SKM-1 (cell line): Measurements from ENCODE around the gene SHKBP1.
"Not testable (repeated sequence)": the region's sequence is repeated elsewhere in the genome, so short reads cannot be mapped to it uniquely, and the experiment has no call there.

Experiments used
- DNase-seq: peaks from one replicate; lab custom pipeline; 2025; ENCODE audit not compliant: unreplicated experiment; lab: John Stamatoyannopoulos, UW

Gene SHKBP1

GRCh38 chr19:40582467-40582866, 5.8 kb downstream of the SHKBP1 start:
- no peak for DNase-seq

DNA sequence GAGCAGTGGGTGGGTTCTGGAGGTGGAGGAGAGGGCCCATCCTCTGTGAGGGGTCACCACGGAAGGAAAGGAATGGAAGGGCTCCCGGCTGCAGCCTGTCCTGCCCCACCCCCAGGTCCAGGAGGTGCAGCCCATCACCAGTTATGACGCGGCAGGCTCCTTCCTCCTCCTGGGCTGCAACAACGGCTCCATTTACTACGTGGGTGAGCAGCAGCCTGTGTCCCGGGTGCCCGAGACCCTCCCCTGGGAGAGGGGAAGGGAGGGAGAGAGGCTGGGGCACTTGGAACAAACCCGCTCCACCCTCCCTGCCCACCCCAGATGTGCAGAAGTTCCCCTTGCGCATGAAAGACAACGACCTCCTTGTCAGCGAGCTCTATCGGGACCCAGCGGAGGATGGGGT, 6.6 kb downstream of the SHKBP1 start:
- no peak for DNase-seq

- no peak for DNase-seq
These were observed 7.3 kb downstream of the SHKBP1 start for GRCh38 chr19:40584007-40584406.

GRCh38 chr19:40585241-40585981, 8.7 kb downstream of the SHKBP1 start:
- peak; percentile 45 for DNase-seq

DNA sequence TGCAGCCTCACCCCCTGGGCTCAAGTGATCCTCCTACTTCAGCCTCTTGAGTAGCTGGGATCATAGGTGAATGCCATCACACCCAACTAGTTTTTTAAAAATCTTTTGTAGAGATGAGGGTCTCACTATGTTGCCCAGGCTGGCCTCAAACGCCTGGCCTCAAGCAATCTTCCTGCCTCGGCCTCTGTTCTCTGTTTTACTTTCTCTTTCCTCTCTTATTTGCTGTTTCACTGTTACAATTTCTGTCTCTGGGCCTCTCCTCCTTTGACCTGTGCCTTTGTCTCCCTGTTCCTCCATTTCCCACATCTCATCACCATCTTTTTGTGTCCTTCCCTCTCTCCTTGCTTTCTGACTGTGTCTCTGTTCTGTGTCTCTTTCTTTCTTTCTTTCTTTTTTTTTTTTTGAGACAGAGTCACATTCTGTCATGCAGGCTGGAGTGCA, 9.3 kb downstream of the SHKBP1 start:
- no peak for DNase-seq

DNA sequence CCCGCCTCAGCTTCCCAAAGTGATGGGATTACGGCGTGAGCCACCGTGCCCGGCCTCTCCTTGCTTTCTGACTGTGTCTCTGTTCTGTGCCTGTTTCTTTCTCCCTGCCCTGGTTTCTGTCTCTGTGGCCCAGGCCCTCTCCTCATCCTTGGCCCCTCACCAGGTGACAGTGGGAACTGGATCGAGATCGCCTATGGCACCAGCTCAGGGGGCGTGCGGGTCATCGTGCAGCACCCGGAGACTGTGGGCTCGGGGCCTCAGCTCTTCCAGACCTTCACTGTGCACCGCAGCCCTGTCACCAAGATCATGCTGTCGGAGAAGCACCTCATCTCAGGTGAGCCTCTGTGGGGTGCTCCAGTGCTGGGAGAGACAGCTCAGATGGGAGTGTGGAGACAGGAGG, 9.9 kb downstream of the SHKBP1 start:
- DNase-seq: no peak

GRCh38 chr19:40588110-40588854, 11.6 kb downstream of the SHKBP1 start:
- DNase-seq: no peak

GRCh38 chr19:40588926-40589569, 12.4 kb downstream of the SHKBP1 start:
- no peak for DNase-seq

- no peak for DNase-seq
These were observed 13.1 kb downstream of the SHKBP1 start for GRCh38 chr19:40589591-40590429.

DNA sequence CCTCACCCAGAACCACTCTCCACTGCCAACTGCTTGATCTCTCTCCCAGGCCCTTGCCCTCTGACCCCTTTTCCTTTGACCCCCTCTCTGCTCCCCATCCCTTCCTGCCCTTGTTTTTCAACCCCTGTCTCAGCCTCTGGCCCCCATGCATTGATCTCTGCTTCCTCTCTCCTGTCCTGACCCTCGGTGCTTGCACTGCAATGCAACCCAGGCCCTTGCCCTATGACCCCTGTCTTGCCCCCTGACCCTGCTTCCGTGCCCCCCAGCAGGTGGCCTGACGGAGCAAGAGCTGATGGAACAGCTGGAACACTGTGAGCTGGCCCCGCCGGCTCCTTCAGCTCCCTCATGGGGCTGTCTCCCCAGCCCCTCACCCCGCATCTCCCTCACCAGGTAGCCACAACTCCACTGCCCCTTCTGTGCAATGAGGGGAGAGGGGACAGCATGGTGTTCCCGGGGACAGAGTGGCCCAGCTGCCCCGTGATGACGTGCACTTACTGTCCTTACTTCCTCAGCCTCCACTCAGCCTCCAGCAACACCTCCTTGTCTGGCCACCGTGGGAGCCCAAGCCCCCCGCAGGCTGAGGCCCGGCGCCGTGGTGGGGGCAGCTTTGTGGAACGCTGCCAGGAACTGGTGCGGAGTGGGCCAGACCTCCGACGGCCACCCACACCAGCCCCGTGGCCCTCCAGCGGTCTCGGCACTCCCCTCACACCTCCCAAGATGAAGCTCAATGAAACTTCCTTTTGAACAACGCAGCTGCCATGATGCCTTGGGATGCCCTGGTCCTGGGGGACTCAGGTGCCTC, 14.0 kb downstream of the SHKBP1 start:
- DNase-seq: no peak

DNA sequence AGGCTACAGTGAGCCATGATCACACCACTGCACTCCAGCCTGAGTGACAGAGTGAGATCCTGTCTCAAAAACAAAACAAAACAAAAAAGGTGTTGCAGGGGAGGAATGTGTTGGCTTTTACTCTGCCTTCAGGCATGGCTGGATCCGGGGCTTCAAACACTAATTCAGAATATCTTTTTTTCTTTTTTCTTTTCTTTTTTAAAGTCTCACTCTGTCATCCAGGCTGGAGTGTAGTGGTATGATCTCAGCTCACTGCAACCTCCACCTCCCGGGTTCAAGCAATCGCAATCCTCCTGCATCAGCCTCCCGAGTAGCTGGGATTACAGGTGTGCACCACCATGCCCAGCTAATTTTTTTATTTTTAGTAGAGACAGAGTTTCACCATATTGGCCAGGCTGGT, 15.1 kb downstream of the SHKBP1 start:
- not testable (repeated sequence) for DNase-seq

- peak; percentile 39 for DNase-seq
These were observed 15.5 kb downstream of the SHKBP1 start for GRCh38 chr19:40592170-40592569.

- DNase-seq: no peak
These were observed 17.6 kb downstream of the SHKBP1 start for GRCh38 chr19:40594255-40594654.

GRCh38 chr19:40594657-40595091, 18.0 kb downstream of the SHKBP1 start:
- no peak for DNase-seq

- no peak for DNase-seq
These were observed 20.1 kb downstream of the SHKBP1 start for GRCh38 chr19:40596608-40597328.

- DNase-seq: no peak
These were observed 20.7 kb downstream of the SHKBP1 start for GRCh38 chr19:40597329-40597838.

DNA sequence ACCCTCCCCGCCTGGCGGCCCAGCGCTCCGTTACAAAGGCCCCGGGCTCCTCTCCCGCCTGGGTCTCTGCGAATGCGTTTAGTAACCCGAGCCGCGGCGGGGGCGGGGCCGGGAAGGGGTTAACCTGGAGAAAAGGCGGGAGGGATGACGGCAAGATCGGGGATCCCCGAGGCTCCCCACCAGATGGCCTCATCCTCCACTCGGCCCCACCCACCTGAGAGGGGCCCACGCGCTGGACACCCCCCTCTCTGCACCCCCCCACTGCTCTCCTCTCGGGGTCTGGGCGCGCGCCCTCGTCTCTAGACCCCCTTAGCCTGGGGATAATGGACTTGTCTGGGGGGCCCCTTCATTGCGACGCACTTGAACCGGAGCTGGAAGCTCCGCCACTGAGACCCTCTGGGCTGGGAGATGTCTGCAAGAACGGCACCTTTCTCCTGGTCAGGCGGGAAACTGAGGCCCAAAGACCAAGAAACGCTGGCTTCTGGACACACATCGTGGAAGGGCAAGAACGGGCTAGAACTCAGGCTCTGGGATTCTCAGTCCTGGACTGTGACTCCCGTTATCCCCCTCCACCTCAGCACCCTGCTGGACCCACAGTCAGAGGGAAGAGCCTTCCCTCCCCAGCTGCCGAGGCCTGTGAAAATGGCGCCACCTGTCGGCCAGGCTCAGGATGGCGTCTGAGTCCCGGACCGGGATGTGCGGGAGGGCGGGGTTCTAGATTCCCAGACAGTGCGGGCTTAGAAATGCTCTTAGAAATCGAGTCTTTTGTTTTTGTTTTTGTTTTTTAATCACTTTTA, 21.6 kb downstream of the SHKBP1 start:
- DNase-seq: peak; percentile 37

DNA sequence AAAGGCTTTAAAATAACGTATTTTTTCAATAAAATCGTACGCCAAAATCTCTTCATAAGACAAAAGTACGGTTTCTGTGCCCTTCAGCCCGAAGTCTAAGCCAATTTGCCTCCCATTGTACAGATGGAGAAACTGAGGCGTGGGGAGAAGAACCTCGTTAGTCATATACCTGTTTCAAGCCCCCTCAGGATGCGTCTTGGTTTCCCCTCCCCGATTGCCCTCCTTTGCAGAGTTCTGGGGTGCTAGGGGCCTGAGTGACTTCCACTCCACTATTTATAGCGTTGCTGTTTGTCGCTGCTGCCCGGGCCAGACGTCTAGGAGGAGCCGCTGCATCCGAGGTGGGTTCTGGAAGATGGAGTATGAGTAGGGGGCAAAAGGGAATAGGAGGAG, 22.2 kb downstream of the SHKBP1 start:
- no peak for DNase-seq
